Fibroblast of lung (primary cell): ENCODE results near the gene NKAIN2. TPM values are rescaled to one million over a fixed set of nuclear protein-coding genes. Genes with fewer than 3 reads are reported as not detected.

ENCODE experiments used
- DNase-seq, 2 donors: peaks; one replicate each; pipeline versions ENCODE4 v3.0.0 to v3.0.0-alpha.2; 2010; ENCODE audit warnings: low read depth in 2 of 2
- H2AFZ ChIP-seq: 2 replicates; pipeline ENCODE4 v1.5.1; 2012; ENCODE audit warnings: low read length, control low read depth, inconsistent platforms
- H3K27ac ChIP-seq: 2 replicates; pipeline ENCODE4 v1.5.1; 2011; ENCODE audit warnings: low read length, control low read depth; ENCODE audit not compliant: insufficient read depth
- H3K27me3 ChIP-seq: 2 replicates; pipeline ENCODE4 v1.5.1; 2011; ENCODE audit warnings: mild to moderate bottlenecking, low read length; ENCODE audit not compliant: control insufficient read depth, insufficient read depth
- H3K36me3 ChIP-seq: 2 replicates; pipeline ENCODE4 v1.5.1; 2011; ENCODE audit warnings: low read length; ENCODE audit not compliant: control insufficient read depth, insufficient read depth
- H3K4me1 ChIP-seq: 2 replicates; pipeline ENCODE4 v1.5.1; 2011; ENCODE audit warnings: low read length; ENCODE audit not compliant: control insufficient read depth, insufficient read depth; ENCODE audit errors: extremely low read depth
- H3K4me2 ChIP-seq: 2 replicates; pipeline ENCODE4 v1.5.1; 2011; ENCODE audit warnings: low read length, control low read depth; ENCODE audit not compliant: insufficient read depth; ENCODE audit errors: extremely low read depth
- H3K4me3 ChIP-seq, 4 experiments: fragments of 200-600 bp in 1 of 4; sonication (generic) in 1 of 4; replicated peaks in 1 of 4; 2 replicates each; pipeline ENCODE4 v1.5.1; 2011 to 2016; ENCODE audit warnings: low read length in 4 of 4, low read depth in 3 of 4, mild to moderate bottlenecking in 3 of 4, control low read depth in 2 of 4, inconsistent platforms in 1 of 4, mixed read lengths in 1 of 4; ENCODE audit not compliant: insufficient read depth in 1 of 4; ENCODE audit errors: control extremely low read depth in 1 of 4
- H3K79me2 ChIP-seq: 2 replicates; pipeline ENCODE4 v1.5.1; 2012; ENCODE audit warnings: mild to moderate bottlenecking, low read length, inconsistent platforms; ENCODE audit not compliant: control insufficient read depth, insufficient read depth
- H3K9ac ChIP-seq: 2 replicates; pipeline ENCODE4 v1.5.1; 2011; ENCODE audit warnings: mild to moderate bottlenecking, low read length, control low read depth; ENCODE audit not compliant: insufficient read depth
- H3K9me3 ChIP-seq: 2 replicates; pipeline ENCODE4 v1.5.1; 2012; ENCODE audit warnings: low read depth, low read length; ENCODE audit not compliant: control insufficient read depth, insufficient read depth
- H4K20me1 ChIP-seq: 2 replicates; pipeline ENCODE4 v1.5.1; 2011; ENCODE audit warnings: low read length; ENCODE audit not compliant: control insufficient read depth, insufficient read depth; ENCODE audit errors: extremely low read depth
- CTCF ChIP-seq, 2 donors: IDR thresholded peaks in 1 of 2; conservative IDR thresholded peaks in 1 of 2; 1 replicate in 1 of 2; 2 replicates in 1 of 2; pipeline ENCODE4 v1.5.1; 2011 to 2012; ENCODE audit warnings: low read length in 2 of 2, control low read depth in 1 of 2, inconsistent platforms in 1 of 2, low read depth in 1 of 2, mild to moderate bottlenecking in 1 of 2
- EZH2 ChIP-seq: IDR thresholded peaks from 2 replicates; pipeline ENCODE4 v1.5.1; 2012; ENCODE audit warnings: low read length, control low read depth, mild to moderate bottlenecking; ENCODE audit errors: missing control alignments
- polyA plus RNA-seq, 2 donors: library from polyadenylated mRNA; depleted of rRNA in 1 of 2; stranded (reverse) in 1 of 2; unstranded in 1 of 2; fragments of >200 nt; gene quantifications; 2 replicates each; pipeline ENCODE4 v1.2.1, GENCODE V29; 2011 to 2012; ENCODE audit warnings: missing spikeins in 1 of 2
- total RNA-seq: library from RNA; depleted of rRNA; stranded (reverse); fragments of >200 nt; gene quantifications from 2 replicates; pipeline ENCODE4 v1.2.1, GENCODE V29; 2014

NKAIN2 gene
- total and polyA plus RNA-seq, 2 donors (not counting 1 experiment from before 2014, with no cell fraction given): not detected

- Histone ChIP-seq H2AFZ (no peak overlapping the region), H3K9me3 (no peaks in the 10 kb centered on the region), H3K27ac (no peak overlapping the region), H3K4me3 (no peak overlapping the region), H3K4me2 (no peak overlapping the region), H3K27me3 (no peaks in the 10 kb centered on the region), H3K4me1 (no peaks in the 10 kb centered on the region), H3K79me2 (no peaks in the 10 kb centered on the region), H4K20me1 (no peaks in the 10 kb centered on the region), H3K9ac (no peak overlapping the region), H3K36me3 (no peaks in the 10 kb centered on the region)
- TF ChIP-seq CTCF (conservative IDR thresholded peaks at IDR 0.05 in 1 of 2, IDR thresholded peaks at IDR 0.05 in 1 of 2; ENCODE audit: low read depth in 1 of 2, low read length in 2 of 2): no peak
- no peak for TF ChIP-seq EZH2
- no peak for DNase-seq
Observed at GRCh38 chr6:124640432-124640831, 836.8 kb downstream of the NKAIN2 start.

- Histone ChIP-seq H2AFZ (no peak overlapping the region), H3K4me3 (no peak overlapping the region), H3K4me1 (no peaks in the 10 kb centered on the region), H4K20me1 (no peaks in the 10 kb centered on the region), H3K79me2 (no peaks in the 10 kb centered on the region), H3K27ac (no peak overlapping the region), H3K9me3 (no peaks in the 10 kb centered on the region), H3K36me3 (no peaks in the 10 kb centered on the region), H3K9ac (no peak overlapping the region), H3K4me2 (no peak overlapping the region), H3K27me3 (no peaks in the 10 kb centered on the region)
- no peak for DNase-seq
- TF ChIP-seq CTCF (conservative IDR thresholded peaks at IDR 0.05 in 1 of 2, IDR thresholded peaks at IDR 0.05 in 1 of 2; ENCODE audit: low read depth in 1 of 2, low read length in 2 of 2): no peak
- no peak for TF ChIP-seq EZH2
Observed at GRCh38 chr6:124655866-124656265, 852.2 kb downstream of the NKAIN2 start.

GRCh38 chr6:124658053-124658452 lies 854.4 kb downstream of the NKAIN2 start:
- no peaks in the 10 kb centered on the region for H3K36me3 ChIP-seq

More at GRCh38 chr6:124658053-124658452, 854.4 kb downstream of the NKAIN2 start:
- DNase-seq: no peak
- TF ChIP-seq EZH2 (no peak), CTCF (conservative IDR thresholded peaks at IDR 0.05 in 1 of 2, IDR thresholded peaks at IDR 0.05 in 1 of 2; ENCODE audit: low read depth in 1 of 2, low read length in 2 of 2) (no peak)
- Histone ChIP-seq H3K27ac (no peak overlapping the region), H4K20me1 (no peaks in the 10 kb centered on the region), H3K79me2 (no peaks in the 10 kb centered on the region), H3K9ac (no peak overlapping the region), H3K9me3 (no peaks in the 10 kb centered on the region), H2AFZ (no peak overlapping the region), H3K4me1 (no peaks in the 10 kb centered on the region), H3K27me3 (no peaks in the 10 kb centered on the region), H3K4me3 (no peak overlapping the region), H3K4me2 (no peak overlapping the region)
